ENCODE results near the gene TMPRSS2. TPM values are rescaled to one million over a fixed set of nuclear protein-coding genes. Genes with fewer than 3 reads are reported as not detected.
"Not testable (repeated sequence)": the region's sequence is repeated elsewhere in the genome, so short reads cannot be mapped to it uniquely, and the experiment has no call there.

Gene TMPRSS2
- total RNA-seq, 1 experiment from 2014 or later = not detected

GRCh38 chr21:41418393-41418792 is 89.6 kb downstream of the TMPRSS2 start:
- peaks cover 8% of the 10 kb centered on the region for H3K4me1 Mint-ChIP-seq (ENCODE audit: insufficient read depth, unreplicated experiment)
- POLR2A ChIA-PET = no interaction called here
- peaks cover 7% of the 10 kb centered on the region for H3K9me3 Mint-ChIP-seq (ENCODE audit: unreplicated experiment)
- BruUV-seq (replicated peaks) = no TSS peak
- H3K27me3 Mint-ChIP-seq (ENCODE audit: insufficient read depth, unreplicated experiment) = peaks cover 29% of the 10 kb centered on the region
- TF ChIP-seq CTCF (IDR thresholded peaks at IDR 0.05; ENCODE audit: unreplicated experiment) = no peak
- H3K4me3 Mint-ChIP-seq (ENCODE audit: unreplicated experiment) = no peak overlapping the region
- H3K27ac Mint-ChIP-seq (ENCODE audit: low read depth, unreplicated experiment) = no peak overlapping the region
- no peaks in the 10 kb centered on the region for H3K36me3 Mint-ChIP-seq (ENCODE audit: insufficient read depth, unreplicated experiment)
- no peak for DNase-seq (ENCODE audit: unreplicated experiment)
- CTCF ChIA-PET = interaction anchor here (0.9 to 1.2 kb wide), 3 partner anchors 10 to 392 kb away, joined by 3 read pairs; no protein-coding TSS in a partner anchor
- intact Hi-C loops (cut with micrococcal nuclease) = no loop called here

- DNase-seq (ENCODE audit: unreplicated experiment); H3K4me3 Mint-ChIP-seq (ENCODE audit: unreplicated experiment); intact Hi-C loops (cut with micrococcal nuclease); BruUV-seq (replicated peaks); H3K27ac Mint-ChIP-seq (ENCODE audit: low read depth, unreplicated experiment); H3K9me3 Mint-ChIP-seq (ENCODE audit: unreplicated experiment); H3K4me1 Mint-ChIP-seq (ENCODE audit: insufficient read depth, unreplicated experiment); H3K36me3 Mint-ChIP-seq (ENCODE audit: insufficient read depth, unreplicated experiment): not testable (repeated sequence)
- H3K27me3 Mint-ChIP-seq (ENCODE audit: insufficient read depth, unreplicated experiment) = peaks cover 38% of the 10 kb centered on the region
- ChIA-PET CTCF (interaction anchor here (1.1 to 1.2 kb wide), 2 partner anchors 9 to 391 kb away, joined by 3 read pairs; no protein-coding TSS in a partner anchor), POLR2A (interaction anchor here (0.6 kb wide), 1 partner anchor 61 kb away, joined by 3 read pairs; no protein-coding TSS in a partner anchor)
Observed at GRCh38 chr21:41417505-41417904, 90.5 kb downstream of the TMPRSS2 start.

Other genes with a start within 250 kb of the TMPRSS2 start
- not detected in 2 replicates for gene FAM3B, start 191.4 kb downstream of the TMPRSS2 start, total RNA-seq (2022)
- gene MX2, start 146.1 kb downstream of the TMPRSS2 start, total RNA-seq (2022) = not detected in 2 replicates
- gene MX1, start 81.9 kb downstream of the TMPRSS2 start, total RNA-seq (2022) = 1.8 and 2.4 TPM in 2 replicates

Measured in MCF 10A (cell line).